ENCODE results near the gene SLC25A41. TPM values are rescaled to one million over a fixed set of nuclear protein-coding genes. Genes with fewer than 3 reads are reported as not detected.
A peak's percentile ranks its signal among the peaks of the same experiment; 100 is the strongest.
"Not testable (repeated sequence)": the region's sequence is repeated elsewhere in the genome, so short reads cannot be mapped to it uniquely, and the experiment has no call there.

SLC25A41 gene
- total RNA-seq, 6 experiments from 2014 or later: not detected

DNA sequence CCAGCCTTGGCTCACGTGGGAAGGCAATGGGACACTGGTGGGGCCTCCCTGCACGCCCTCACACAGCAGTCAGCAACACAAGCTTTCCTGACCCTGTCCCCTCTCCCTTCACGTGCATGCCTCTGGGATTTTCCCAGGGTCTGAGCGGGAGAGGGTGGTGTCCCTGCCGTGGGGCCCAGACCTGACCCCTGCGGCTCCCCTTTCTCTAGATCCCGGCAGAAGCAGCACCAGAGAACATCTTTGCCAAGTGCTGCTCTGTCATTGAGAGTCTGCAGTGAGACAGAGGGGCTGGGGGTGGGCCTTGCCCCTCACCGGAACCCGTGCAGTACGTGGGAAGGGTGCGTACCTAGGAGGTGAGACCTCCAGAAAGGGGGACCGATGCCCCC is 21.5 kb downstream of the SLC25A41 start:
- TF ChIP-seq, protein P1, sequence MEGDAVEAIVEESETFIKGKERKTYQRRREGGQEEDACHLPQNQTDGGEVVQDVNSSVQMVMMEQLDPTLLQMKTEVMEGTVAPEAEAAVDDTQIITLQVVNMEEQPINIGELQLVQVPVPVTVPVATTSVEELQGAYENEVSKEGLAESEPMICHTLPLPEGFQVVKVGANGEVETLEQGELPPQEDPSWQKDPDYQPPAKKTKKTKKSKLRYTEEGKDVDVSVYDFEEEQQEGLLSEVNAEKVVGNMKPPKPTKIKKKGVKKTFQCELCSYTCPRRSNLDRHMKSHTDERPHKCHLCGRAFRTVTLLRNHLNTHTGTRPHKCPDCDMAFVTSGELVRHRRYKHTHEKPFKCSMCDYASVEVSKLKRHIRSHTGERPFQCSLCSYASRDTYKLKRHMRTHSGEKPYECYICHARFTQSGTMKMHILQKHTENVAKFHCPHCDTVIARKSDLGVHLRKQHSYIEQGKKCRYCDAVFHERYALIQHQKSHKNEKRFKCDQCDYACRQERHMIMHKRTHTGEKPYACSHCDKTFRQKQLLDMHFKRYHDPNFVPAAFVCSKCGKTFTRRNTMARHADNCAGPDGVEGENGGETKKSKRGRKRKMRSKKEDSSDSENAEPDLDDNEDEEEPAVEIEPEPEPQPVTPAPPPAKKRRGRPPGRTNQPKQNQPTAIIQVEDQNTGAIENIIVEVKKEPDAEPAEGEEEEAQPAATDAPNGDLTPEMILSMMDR (IDR thresholded peaks at IDR 0.05): no peak
- no peaks in the 10 kb centered on the region for H3K9me3 Mint-ChIP-seq
- no peak for DNase-seq
- no peaks in the 10 kb centered on the region for H3K27me3 Mint-ChIP-seq (ENCODE audit: insufficient read depth)
- H3K4me3 Mint-ChIP-seq: no peak overlapping the region
- H3K36me3 Mint-ChIP-seq (ENCODE audit: low read depth): no peaks in the 10 kb centered on the region
- no peak overlapping the region for H3K27ac Mint-ChIP-seq
- no peaks in the 10 kb centered on the region for H3K4me1 Mint-ChIP-seq (ENCODE audit: low read depth)

DNA sequence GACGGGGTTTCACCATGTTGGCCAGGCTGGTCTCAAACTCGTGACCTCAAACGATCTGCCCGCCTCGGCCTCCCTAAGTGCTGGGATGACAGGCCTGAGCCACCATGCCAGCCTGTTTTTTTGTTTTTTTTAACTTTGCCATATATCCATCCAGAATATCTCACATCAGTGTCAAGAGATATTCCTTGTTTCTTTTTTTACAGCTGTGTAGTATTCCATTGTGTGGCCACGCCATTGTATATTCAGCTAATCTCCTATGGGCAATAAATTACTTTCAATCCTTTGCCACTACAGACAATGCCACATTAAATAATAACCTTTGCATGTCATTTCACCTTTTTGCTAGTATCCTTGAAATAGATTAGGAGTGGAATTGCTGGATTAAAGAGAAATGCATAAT is 24.2 kb downstream of the SLC25A41 start:
- H3K27ac Mint-ChIP-seq: no peak overlapping the region
- H3K9me3 Mint-ChIP-seq: no peaks in the 10 kb centered on the region
- no peaks in the 10 kb centered on the region for H3K36me3 Mint-ChIP-seq (ENCODE audit: low read depth)
- no peak for DNase-seq
- no peaks in the 10 kb centered on the region for H3K4me1 Mint-ChIP-seq (ENCODE audit: low read depth)
- TF ChIP-seq, protein P1 (IDR thresholded peaks at IDR 0.05): no peak
- no peak overlapping the region for H3K4me3 Mint-ChIP-seq
- H3K27me3 Mint-ChIP-seq (ENCODE audit: insufficient read depth): no peaks in the 10 kb centered on the region

GRCh38 chr19:6406401-6406800 is 27.2 kb downstream of the SLC25A41 start:
- no peak overlapping the region for H3K27ac Mint-ChIP-seq
- TF ChIP-seq, protein P1 (IDR thresholded peaks at IDR 0.05): no peak
- peaks cover 1% of the 10 kb centered on the region; the same call in 1 of the 2 replicates for H3K27me3 Mint-ChIP-seq (ENCODE audit: insufficient read depth)
- DNase-seq: no peak
- no peak overlapping the region for H3K4me3 Mint-ChIP-seq
- no peaks in the 10 kb centered on the region for H3K36me3 Mint-ChIP-seq (ENCODE audit: low read depth)
- no peaks in the 10 kb centered on the region for H3K9me3 Mint-ChIP-seq
- H3K4me1 Mint-ChIP-seq (ENCODE audit: low read depth): no peaks in the 10 kb centered on the region

- Mint-ChIP-seq H3K9me3 (no peaks in the 10 kb centered on the region), H3K4me3 (no peak overlapping the region), H3K27me3 (ENCODE audit: insufficient read depth) (peaks cover 1% of the 10 kb centered on the region), H3K36me3 (ENCODE audit: low read depth) (no peaks in the 10 kb centered on the region), H3K27ac (no peak overlapping the region), H3K4me1 (ENCODE audit: low read depth) (no peaks in the 10 kb centered on the region)
- peak; percentile 44 for DNase-seq
- TF ChIP-seq, protein P1 (IDR thresholded peaks at IDR 0.05): no peak
Measured at GRCh38 chr19:6402837-6403608, 30.5 kb downstream of the SLC25A41 start.

DNA sequence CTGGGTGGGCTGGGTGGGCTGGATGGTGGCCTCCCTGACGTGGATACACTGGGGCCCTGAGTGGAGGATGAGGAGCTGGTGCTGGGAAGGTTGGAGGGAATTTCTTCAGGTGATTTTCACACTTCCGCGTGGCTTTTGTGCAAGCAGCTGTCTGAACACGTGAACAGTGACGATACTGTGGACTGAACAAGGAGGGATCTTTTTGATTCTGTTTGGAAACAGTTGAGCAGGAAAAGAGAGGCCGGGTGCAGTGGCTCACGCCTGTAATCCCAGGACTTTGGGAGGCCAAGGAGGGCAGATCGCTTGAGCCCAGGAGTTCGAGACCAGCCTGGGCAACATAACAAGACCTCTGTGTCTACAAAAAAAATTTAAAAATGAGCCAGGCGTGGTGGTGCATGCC is 31.5 kb downstream of the SLC25A41 start:
- DNase-seq: no peak
- H3K27me3 Mint-ChIP-seq (ENCODE audit: insufficient read depth): peaks cover 1% of the 10 kb centered on the region
- no peak overlapping the region for H3K4me3 Mint-ChIP-seq
- no peaks in the 10 kb centered on the region for H3K36me3 Mint-ChIP-seq (ENCODE audit: low read depth)
- no peak overlapping the region for H3K27ac Mint-ChIP-seq
- TF ChIP-seq, protein P1 (IDR thresholded peaks at IDR 0.05): no peak
- H3K4me1 Mint-ChIP-seq (ENCODE audit: low read depth): no peaks in the 10 kb centered on the region
- H3K9me3 Mint-ChIP-seq: no peaks in the 10 kb centered on the region

GRCh38 chr19:6400062-6400944 is 33.3 kb downstream of the SLC25A41 start:
- not testable (repeated sequence) for H3K9me3 Mint-ChIP-seq; H3K4me3 Mint-ChIP-seq; H3K36me3 Mint-ChIP-seq (ENCODE audit: low read depth); H3K27ac Mint-ChIP-seq; H3K4me1 Mint-ChIP-seq (ENCODE audit: low read depth); H3K27me3 Mint-ChIP-seq (ENCODE audit: insufficient read depth); DNase-seq
